ENCODE data around the gene FIBIN.

DNA sequence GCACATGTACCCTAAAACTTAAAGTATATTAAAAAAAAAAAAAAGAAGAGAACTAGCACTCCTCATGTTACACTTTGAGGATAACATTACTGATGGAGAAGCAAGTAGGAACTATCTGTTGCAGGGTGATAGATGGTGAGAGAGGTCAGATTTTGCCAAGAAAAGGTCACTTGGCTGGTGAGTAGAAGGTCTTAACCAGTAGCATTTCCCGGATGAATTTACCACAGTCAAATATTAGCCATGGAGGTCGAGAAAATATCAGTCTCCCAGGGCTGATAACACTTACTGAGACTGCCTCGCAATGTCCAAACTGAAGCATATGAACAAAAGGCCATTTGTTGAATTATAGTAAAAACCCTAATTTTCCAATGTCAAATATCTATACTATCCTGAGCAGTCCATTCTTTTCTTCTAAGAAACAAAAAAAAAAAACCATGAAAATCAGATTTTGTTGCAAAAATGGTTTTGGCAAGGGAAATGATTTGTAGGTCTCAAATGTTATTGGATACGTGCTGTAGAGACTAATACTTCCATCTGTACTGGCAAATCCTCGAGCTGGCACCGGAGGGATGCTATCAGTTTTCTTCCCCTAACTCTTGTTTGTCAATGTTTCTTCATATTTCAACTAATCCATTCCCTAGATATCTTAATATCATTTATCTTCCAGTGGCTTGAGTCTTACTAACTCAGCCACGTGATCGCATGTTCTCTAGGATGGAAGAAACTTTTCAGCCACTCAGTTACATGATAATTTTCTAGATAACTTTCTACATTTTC, 32.2 kb downstream of the FIBIN start:
- TF ChIP-seq, protein P1, sequence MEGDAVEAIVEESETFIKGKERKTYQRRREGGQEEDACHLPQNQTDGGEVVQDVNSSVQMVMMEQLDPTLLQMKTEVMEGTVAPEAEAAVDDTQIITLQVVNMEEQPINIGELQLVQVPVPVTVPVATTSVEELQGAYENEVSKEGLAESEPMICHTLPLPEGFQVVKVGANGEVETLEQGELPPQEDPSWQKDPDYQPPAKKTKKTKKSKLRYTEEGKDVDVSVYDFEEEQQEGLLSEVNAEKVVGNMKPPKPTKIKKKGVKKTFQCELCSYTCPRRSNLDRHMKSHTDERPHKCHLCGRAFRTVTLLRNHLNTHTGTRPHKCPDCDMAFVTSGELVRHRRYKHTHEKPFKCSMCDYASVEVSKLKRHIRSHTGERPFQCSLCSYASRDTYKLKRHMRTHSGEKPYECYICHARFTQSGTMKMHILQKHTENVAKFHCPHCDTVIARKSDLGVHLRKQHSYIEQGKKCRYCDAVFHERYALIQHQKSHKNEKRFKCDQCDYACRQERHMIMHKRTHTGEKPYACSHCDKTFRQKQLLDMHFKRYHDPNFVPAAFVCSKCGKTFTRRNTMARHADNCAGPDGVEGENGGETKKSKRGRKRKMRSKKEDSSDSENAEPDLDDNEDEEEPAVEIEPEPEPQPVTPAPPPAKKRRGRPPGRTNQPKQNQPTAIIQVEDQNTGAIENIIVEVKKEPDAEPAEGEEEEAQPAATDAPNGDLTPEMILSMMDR (IDR thresholded peaks at IDR 0.05): no peak
- TF ChIP-seq POLR2A (IDR thresholded peaks at IDR 0.05) (no peak), EP300 (IDR thresholded peaks at IDR 0.05) (no peak)

Measured in ovary (tissue), 3 donors.